Endothelial cell of umbilical vein (primary cell): ENCODE data around the gene REEP5. TPM values are rescaled to one million over a fixed set of nuclear protein-coding genes. Genes with fewer than 3 reads are reported as not detected.

ENCODE experiments used
- BruUV-seq: library from RNA; stranded (reverse); fragments of 400-500 nt; replicated peaks from 2 replicates; lab custom pipeline; 2021; lab: Mats Ljungman, UMichigan
- CTCF ChIA-PET: fragments of 300-600, 350-600 bp; sonication (Branson Sonifier 250); formaldehyde crosslinking; loops from one replicate; lab custom pipeline; 2021; ENCODE audit warnings: antibody characterized with exemption, inconsistent platforms; lab: Charles Lee
- POLR2A ChIA-PET: fragments of 300-600, 350-600 bp; sonication (Branson Sonifier 250); formaldehyde crosslinking; loops from one replicate; lab custom pipeline; 2021; ENCODE audit warnings: antibody characterized with exemption, inconsistent platforms; lab: Charles Lee
- DNase-seq: peaks from one replicate; pipeline ENCODE4 v3.0.0-alpha.2; 2011; ENCODE audit warnings: low read depth, low spot score
- FAIRE-seq: peaks from 2 replicates; lab custom pipeline; 2011; peaks lifted over from hg19 to GRCh38; lab: Jason Lieb, UNC
- H2AFZ ChIP-seq: 2 replicates; pipeline ENCODE4 v1.6.0; 2012; ENCODE audit warnings: low read depth, low read length, control low read depth, inconsistent platforms
- H3K27ac ChIP-seq: 2 replicates; pipeline ENCODE4 v1.5.1; 2011; ENCODE audit warnings: low read depth, mild to moderate bottlenecking, control low read depth, low read length, moderate library complexity; ENCODE audit not compliant: insufficient read depth
- H3K27me3 ChIP-seq, 2 experiments: 2 replicates each; pipeline versions ENCODE4 v1.6.0 to v1.6.1; 2011; ENCODE audit warnings: low read length in 2 of 2, mixed read lengths in 1 of 2; ENCODE audit not compliant: control insufficient read depth in 2 of 2, insufficient read depth in 2 of 2
- H3K36me3 ChIP-seq, 2 experiments: 2 replicates in 1 of 2; 3 replicates in 1 of 2; pipeline ENCODE4 v1.5.1; 2011; ENCODE audit warnings: low read length in 2 of 2, mild to moderate bottlenecking in 1 of 2, moderate library complexity in 1 of 2; ENCODE audit not compliant: control insufficient read depth in 2 of 2, insufficient read depth in 2 of 2; ENCODE audit errors: extremely low read depth in 1 of 2
- H3K4me1 ChIP-seq: 3 replicates; pipeline ENCODE4 v1.5.1; 2011; ENCODE audit warnings: mild to moderate bottlenecking, low read length; ENCODE audit not compliant: control insufficient read depth, insufficient read depth; ENCODE audit errors: extremely low read depth
- H3K4me2 ChIP-seq: 2 replicates; pipeline ENCODE4 v1.6.1; 2011; ENCODE audit warnings: low read length, control low read depth, mixed read lengths; ENCODE audit not compliant: insufficient read depth
- H3K4me3 ChIP-seq, 3 experiments: fragments of 200-600 bp in 1 of 3; sonication (generic), shearing (Covaris generic) in 1 of 3; replicated peaks in 1 of 3; 2 replicates each; pipeline ENCODE4 v1.5.1; 2011 to 2016; ENCODE audit warnings: control low read depth in 3 of 3, low read length in 3 of 3, mild to moderate bottlenecking in 2 of 3, inconsistent platforms in 1 of 3, low read depth in 1 of 3, moderate library complexity in 1 of 3; ENCODE audit not compliant: insufficient read depth in 1 of 3
- H3K79me2 ChIP-seq: 2 replicates; pipeline ENCODE4 v1.6.0; 2012; ENCODE audit warnings: low read length, inconsistent platforms; ENCODE audit not compliant: control insufficient read depth, insufficient read depth
- H3K9ac ChIP-seq: replicated peaks from 2 replicates; pipeline ENCODE3; 2011; ENCODE audit warnings: low read length, control low read depth; ENCODE audit not compliant: insufficient read depth; ENCODE audit errors: extremely low read depth
- H3K9me1 ChIP-seq: replicated peaks from 3 replicates; pipeline ENCODE4 v1.6.0; 2011; ENCODE audit warnings: mild to moderate bottlenecking, low read length; ENCODE audit not compliant: control insufficient read depth, insufficient read depth; ENCODE audit errors: extremely low read depth
- H3K9me3 ChIP-seq: replicated peaks from 2 replicates; pipeline ENCODE4 v1.5.1; 2012; ENCODE audit warnings: low read length, inconsistent platforms; ENCODE audit not compliant: control insufficient read depth, insufficient read depth
- H4K20me1 ChIP-seq: replicated peaks from 2 replicates; pipeline ENCODE3; 2011; ENCODE audit warnings: mild to moderate bottlenecking, low read length; ENCODE audit not compliant: control insufficient read depth, insufficient read depth; ENCODE audit errors: extremely low read depth
- CTCF ChIP-seq, 2 donors: IDR thresholded peaks; 1 replicate in 1 of 2; 2 replicates in 1 of 2; pipeline ENCODE4 v1.5.1; 2011; ENCODE audit warnings: low read length in 2 of 2, mild to moderate bottlenecking in 2 of 2, moderate library complexity in 2 of 2, control low read depth in 1 of 2, inconsistent platforms in 1 of 2, low read depth in 1 of 2; ENCODE audit not compliant: insufficient read depth in 1 of 2; ENCODE audit errors: extremely low read depth in 1 of 2
- FOS ChIP-seq: IDR thresholded peaks from 2 replicates; pipeline ENCODE4 v1.6.1; 2011; ENCODE audit warnings: mild to moderate bottlenecking, low read length, moderate library complexity, borderline replicate concordance; ENCODE audit not compliant: insufficient read depth
- MYC ChIP-seq: IDR thresholded peaks from one replicate; pipeline ENCODE4 v1.6.1; 2011; ENCODE audit warnings: mild to moderate bottlenecking, low read depth, low read length
- POLR2A ChIP-seq: IDR thresholded peaks from 2 replicates; pipeline ENCODE4 v1.6.1; 2012; ENCODE audit warnings: low read depth, mild to moderate bottlenecking, control low read depth, low read length
- POLR2AphosphoS5 ChIP-seq: IDR thresholded peaks from 2 replicates; pipeline ENCODE4 v1.6.1; 2012; ENCODE audit warnings: low read depth, mild to moderate bottlenecking, control low read depth, low read length, moderate library complexity; ENCODE audit not compliant: insufficient read depth
- dilution Hi-C: fragments of 300-500 bp; cut with MboI; formaldehyde crosslinking; loops from one replicate; pipeline ENCODE4 v1.15.0; 2019; ENCODE audit warnings: low sequenced_read_pairs; ENCODE audit not compliant: extremely low pct_ligation_motif_present
- intact Hi-C: fragments of 100-400 bp; cut with micrococcal nuclease; formaldehyde crosslinking; loops from one replicate; pipeline ENCODE4 v1.10.0; 2022
- polyA plus RNA-seq, 4 experiments: library from polyadenylated mRNA; depleted of rRNA in 3 of 4; stranded (reverse) in 3 of 4; unstranded in 1 of 4; fragments of >200 nt; gene quantifications; 2 replicates each; pipeline versions ENCODE4 v1.2.1 to v1.2.3, GENCODE V29; 2011 to 2012; ENCODE audit warnings: missing spikeins in 1 of 4
- total RNA-seq: library from RNA; stranded (reverse); gene quantifications from 2 replicates; pipeline ENCODE4 v1.2.3, GENCODE V29; 2021

Gene REEP5
- total and polyA plus RNA-seq, 2 donors (not counting 3 experiments of a cell fraction or from before 2014, with no cell fraction given) = 98.0 to 163 TPM

GRCh38 chr5:112957036-112957808, 35.2 kb upstream of the REEP5 start:
- Histone ChIP-seq H3K27ac (no peak overlapping the region), H3K4me3 (no peak overlapping the region), H3K79me2 (no peaks in the 10 kb centered on the region), H3K9ac (no peak overlapping the region), H3K4me1 (peaks cover 28% of the 10 kb centered on the region), H3K4me2 (no peak overlapping the region), H3K9me1 (no peaks in the 10 kb centered on the region), H3K36me3 (no peaks in the 10 kb centered on the region), H3K27me3 (no peaks in the 10 kb centered on the region), H4K20me1 (no peaks in the 10 kb centered on the region), H3K9me3 (no peaks in the 10 kb centered on the region), H2AFZ (no peak overlapping the region)
- dilution Hi-C loops = no loop called here
- POLR2A ChIA-PET = no interaction called here
- CTCF ChIA-PET = interaction anchor here (0.8 to 1.7 kb wide), 2 partner anchors 36 to 649 kb away, joined by 3 to 6 read pairs; no protein-coding TSS in a partner anchor
- FAIRE-seq (no peak), DNase-seq (no peak)
- TF ChIP-seq POLR2A = no peak
- no peak for TF ChIP-seq FOS
- no peak for TF ChIP-seq MYC
- no peak for TF ChIP-seq CTCF (IDR thresholded peaks at IDR 0.05; ENCODE audit: extremely low read depth in 1 of 2, insufficient read depth in 1 of 2, low read depth in 1 of 2, low read length in 2 of 2)
- no peak for TF ChIP-seq POLR2AphosphoS5
- no TSS peak for BruUV-seq
- intact Hi-C loops = no loop called here
